ENCODE results near the gene CYP27B1.

DNA sequence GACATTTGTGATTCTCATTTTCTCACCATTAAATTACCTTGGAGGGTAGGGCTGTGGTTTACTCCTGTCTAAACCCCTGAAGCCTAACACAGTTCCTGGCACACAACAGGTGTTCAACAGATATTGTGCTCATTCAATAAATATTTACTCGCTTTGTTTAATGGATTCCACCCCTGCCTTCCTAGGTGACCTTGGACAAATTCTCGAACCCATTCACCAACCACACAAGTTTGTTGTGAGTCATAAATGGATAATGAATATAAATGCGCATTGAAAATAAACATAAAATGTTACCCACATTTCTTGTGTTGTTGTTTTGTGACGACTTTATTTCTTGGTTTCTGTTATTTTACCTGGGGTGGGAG is 15.3 kb upstream of the CYP27B1 start:
- TF ChIP-seq CTCF (IDR thresholded peaks at IDR 0.05) (no peak), POLR2A (IDR thresholded peaks at IDR 0.05) (no peak), POLR2AphosphoS5 (IDR thresholded peaks at IDR 0.05) (no peak)
